ENCODE results near the gene TAOK3.

Gene TAOK3

DNA sequence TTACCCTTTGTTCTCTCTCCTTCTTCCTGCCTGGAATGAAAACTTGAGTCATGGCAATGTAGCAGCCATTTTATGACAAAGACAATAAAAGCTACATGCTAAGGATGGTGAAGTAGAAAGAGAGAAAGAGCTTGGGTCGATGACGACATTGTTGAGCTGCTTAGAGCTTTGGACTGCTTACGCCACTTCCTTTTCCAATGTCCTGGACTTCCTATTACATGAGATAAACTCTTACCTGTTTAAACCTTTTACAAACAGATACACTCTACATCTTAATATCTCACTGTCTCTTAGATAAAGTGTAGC is 166.6 kb downstream of the TAOK3 start:
- no peak for DNase-seq (ENCODE audit: low read depth)

DNA sequence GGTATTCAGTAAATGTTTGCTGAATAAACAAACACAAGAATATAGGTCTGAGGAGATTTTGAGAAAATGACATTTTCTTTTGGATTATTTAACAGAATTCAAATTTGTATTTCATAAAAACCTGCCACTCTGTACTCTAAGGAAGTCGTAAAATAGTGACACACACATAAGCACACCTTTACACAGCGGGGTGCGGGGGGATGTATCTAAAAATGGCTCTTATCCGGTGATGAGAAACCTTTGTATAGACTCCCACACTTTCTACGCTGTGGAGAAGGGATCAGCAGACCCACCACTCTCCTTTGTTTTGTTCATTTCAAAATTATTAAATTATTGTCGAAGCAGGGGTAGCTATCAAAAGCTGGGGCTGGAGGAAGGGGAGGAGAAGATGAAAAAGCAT is 178.7 kb downstream of the TAOK3 start:
- DNase-seq (ENCODE audit: low read depth) = no peak

DNA sequence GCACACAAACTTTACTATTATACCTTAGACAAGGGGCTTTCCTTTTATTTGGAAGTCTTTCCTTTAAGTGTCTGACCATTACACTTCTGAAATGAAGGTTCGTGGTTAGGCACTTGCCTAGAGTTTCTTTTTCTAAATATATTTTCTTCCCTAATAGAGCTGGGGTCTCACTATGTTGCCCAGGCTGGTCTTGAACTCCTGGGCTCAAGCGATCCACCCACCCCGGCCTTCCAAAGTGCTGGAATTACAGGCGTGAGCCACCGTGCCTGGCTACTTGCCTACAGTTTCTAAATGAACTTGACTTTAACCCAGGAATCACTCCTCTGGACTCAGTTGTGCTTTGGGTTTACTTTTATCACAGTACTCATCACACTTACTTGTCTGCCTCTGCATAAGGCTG is 179.2 kb downstream of the TAOK3 start:
- no peak for DNase-seq (ENCODE audit: low read depth)

DNA sequence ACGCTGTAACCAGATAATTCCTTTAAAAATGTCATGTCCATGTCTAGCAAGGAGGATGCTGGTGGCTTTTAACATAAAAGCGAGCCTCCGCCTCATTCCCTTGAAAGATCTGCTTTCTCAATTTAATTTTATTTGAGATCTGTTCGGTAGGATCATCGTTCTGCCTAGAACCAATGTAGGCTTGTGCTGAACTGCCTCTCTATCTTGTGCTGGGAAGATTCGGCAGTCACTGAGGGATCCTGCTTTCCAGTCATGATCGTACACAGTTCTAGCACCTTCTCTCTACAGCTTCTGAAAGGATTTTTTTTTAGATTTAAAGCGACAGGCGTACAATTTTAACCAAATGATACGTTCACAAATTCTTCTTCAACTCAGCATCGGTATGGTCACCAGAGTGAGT is 182.4 kb downstream of the TAOK3 start:
- no peak for DNase-seq (ENCODE audit: low read depth)

DNA sequence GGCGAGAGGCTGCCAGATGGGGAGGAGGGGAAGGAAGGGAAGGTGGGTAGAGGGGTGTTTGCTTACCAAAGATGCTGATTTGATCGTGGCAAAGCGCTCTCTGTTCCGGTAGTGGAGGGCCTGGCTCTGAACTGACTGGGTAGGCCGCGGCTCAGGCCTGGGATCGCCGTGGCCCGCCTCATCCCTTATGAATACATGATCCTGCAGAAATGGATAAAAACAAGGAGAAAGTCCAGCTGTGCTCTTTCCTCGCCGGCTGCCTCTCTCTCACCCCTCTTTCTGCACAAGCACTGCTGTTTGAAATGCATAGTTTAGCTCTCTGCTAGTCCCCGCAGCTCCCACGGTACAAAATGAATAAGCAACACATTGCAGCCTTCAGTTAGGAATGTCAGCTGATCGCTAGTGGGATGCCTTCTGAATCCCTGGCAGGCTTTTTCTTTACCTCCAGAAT is 182.9 kb downstream of the TAOK3 start:
- DNase-seq (ENCODE audit: low read depth) = no peak

DNA sequence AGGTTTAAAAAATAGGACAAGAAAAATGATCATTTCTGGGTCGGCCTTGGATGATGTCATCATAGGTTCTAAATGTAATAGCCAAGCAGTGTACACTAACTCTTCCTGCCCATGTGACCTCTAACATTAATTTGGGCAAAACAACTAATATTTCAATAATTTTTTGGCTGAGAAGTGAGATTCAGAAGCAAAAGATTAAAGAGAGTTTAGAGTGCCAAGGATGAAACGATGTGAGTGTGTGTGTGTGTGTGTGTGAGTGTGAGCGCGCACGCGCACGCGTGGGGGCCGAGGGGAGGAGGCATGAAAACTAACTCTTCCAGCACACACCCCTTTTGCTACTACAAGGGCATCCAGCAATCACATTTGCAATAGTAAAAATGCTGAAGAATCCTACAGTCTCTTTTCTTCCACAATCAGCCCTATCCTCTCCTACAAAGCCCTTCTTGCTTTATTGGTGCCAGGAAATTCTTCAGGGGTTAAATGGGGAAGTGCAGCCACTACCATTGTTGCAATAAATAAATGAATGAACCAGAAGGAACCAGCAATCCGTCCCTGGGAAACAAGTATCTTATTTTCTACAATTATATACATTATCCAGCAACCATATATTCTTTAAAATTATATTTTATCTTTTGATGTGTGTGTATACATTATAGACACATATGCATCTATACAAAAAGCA is 183.9 kb downstream of the TAOK3 start:
- DNase-seq (ENCODE audit: low read depth) = no peak

DNA sequence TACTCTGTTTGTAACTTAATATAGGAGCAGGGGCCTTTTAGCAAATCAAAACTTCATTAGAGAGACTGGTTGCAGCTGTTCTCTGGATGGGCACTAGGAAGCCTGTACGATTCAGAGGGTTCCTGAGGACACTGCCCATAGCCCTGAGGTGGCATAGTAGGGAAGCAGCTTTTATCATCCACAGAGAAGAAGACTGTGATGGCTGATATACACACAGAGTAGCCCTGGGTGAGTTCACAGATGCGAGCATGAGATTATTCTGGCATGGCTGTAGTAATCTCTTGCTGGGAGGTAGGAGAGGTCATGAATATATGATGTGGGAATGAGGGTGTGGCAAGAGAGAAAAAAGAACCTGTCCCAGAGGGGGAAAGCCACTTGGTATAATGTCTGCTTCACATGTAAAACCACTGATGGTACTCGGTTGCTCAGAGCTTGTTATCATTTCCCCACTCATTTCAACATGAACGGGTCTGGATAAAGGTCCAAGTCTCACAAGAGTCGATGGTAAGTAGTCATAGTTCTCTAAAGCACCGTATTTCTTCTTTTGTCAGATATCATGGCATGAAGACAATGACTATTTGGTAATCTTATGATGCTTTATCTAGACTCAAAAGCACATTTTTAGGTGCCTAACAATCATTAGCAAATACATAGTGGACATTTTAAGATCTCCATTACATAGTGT is 184.8 kb downstream of the TAOK3 start:
- no peak for DNase-seq (ENCODE audit: low read depth)

DNA sequence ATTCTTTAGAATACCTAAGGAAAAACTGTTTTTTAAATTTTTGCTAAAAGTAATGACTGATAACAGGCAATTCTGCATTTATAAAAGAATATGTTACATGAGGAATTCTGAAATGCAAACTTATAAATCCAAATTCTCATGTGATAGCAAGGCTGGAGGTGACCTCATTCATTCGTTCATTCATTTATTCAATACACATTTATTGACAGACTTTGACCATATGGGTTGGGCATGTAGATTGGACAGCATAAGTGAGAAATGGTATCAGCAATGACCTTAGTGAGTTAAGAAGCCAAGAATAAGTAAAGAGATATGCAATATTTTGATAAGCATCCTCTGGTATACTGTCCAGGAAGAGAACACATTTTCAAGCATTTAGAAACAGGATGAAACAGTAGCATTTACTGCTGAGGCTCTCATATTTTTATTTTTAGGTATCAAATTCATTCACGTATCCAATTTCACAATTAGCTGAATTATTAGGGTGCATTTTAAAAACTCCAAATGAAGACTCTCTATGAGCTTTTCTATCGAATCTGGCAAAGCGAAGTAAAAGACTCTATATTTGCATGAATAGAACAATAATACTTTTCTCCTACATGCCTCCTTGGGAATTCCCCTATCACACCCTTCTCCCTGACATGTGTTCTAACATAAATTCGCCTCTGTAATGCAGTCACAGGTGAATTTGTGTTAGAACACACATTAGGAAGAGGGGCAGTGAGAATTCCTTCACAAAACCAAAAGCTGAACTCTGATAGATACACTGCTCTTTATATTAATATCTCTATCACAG is 186.9 kb downstream of the TAOK3 start:
- DNase-seq (ENCODE audit: low read depth) = no peak

DNA sequence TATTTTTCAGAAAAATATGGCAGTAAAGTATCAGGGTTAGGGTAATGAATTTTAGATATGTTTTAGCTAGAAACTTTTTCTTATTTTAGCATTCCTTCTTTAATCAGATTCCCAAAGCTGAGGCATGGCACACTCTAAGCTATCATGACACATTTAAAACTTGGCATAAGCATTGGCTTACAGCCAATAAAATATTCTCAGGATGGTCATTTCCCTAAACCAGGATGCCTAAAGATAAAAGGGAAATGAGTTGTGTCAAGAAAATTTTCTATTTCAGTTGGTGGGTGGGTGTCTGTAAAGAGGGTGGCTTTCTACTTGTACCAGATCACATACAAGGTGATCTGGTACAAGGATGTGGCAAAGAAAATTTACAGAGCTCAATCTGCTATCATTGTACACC is 189.0 kb downstream of the TAOK3 start:
- DNase-seq (ENCODE audit: low read depth) = no peak

DNA sequence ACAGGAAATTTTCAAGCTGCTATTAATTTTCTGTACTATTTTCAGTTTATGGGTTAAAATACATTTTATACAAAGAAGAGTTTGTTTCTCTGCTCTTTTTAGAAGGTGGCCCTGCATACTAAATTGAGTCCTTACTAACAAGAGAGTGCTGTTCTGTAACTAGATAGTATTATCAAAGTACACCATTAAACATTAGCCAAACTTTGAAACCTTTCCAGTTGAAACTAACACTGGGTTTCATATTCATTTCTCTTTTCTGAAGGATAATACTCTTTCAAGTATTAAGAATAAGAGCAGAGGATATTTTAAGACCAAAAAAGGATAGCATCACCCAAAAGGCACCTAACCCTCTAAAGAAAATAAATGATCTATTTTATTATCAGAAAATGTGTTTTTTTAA is 189.6 kb downstream of the TAOK3 start:
- no peak for DNase-seq (ENCODE audit: low read depth)

DNA sequence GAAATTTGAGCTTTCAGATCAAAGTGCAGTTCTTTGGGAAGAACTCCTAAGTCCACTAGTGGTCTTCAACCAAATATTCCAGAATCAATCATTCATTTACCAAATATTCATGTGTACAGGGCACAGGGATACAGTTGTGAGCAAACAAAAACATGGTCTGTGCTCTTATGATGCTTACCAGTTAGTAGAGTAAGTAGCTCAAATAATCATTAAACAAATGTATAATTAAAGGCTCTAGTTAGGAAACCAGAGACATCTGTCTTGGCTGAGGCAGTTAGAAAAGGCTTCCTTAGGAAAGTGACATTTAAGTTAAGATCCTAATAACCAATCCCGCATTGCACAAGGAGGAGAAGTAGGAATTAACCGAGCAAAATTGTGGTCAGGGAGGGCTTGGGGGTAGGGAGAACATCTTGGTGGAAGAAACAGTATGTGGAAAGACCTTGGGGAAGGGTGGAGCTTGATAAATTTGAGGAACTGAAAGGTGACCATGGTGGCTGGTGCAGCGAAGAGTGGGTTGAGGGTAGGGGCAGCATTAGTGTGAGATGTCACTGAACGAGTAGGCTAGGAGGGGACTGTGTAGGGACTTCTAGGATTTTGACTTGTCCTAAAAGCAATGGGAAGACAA is 196.8 kb downstream of the TAOK3 start:
- DNase-seq (ENCODE audit: low read depth) = no peak

DNA sequence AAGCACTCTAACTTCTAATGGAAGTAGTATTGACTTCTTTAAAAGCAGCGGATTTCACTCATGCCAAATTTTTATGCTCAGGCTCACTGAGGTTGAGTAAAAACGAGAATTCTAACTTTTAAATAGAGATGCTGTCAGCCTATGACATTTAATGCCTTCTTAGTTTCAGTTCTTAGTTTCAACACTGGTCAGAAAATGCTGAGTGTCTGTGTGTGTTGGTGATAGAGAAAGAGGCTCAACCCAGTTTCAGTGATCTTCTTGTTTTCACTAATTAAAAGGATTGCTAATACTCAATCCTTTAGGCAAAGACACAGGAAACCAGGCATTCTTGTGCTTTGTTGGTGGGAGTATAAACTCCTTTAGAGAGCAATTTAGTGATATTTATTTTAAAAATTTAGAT is 205.8 kb downstream of the TAOK3 start:
- DNase-seq (ENCODE audit: low read depth) = no peak

DNA sequence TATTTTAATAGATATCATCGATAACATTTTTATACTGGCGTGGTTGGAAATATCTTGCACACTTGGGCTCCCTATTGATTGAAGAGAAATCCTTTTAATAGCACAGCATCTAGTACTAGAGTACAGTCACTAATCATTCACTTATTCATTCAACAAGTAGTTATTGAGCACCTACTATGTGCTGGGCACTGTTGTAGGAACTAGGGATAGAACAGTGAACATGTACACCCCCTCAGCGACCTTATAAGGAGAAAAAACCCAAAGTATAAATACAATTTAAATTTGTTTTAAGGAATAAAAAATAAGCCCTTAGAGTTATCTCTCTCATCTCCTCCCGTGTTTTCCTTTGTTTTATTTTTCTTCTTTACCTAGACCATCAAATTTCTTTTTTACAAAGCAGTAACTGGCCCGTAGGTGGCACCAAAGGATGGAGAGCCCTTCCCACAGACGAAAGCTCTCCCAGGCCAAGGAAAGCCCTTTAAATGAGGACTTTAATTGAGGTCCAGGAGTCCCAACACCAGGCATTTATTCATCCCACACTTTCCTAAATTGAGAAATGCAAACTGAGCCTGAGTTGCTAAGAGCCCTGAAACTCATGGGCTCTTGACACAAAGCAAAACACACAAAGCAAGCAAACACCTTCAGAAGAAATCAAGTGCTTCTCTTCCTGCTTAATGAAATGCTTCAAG is 207.8 kb downstream of the TAOK3 start:
- no peak for DNase-seq (ENCODE audit: low read depth)

DNA sequence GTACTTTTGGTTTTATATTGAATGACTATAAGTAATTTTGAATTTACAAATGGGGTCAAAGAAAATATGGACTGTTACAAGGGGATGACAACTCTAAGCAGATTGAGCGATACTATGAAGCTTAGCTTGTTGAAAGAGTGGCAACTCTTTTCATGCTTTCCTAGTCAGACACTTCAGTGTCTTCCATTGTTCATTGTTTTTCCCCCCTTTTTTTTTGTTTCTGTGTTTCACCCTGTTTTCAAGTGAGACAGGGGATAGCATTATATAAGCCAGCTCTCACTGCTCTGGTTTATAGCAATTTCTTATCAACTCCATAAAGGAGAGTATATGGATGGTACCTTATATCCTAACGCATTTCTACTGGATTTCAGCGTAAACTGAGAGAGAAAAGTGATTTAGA is 212.2 kb downstream of the TAOK3 start:
- no peak for DNase-seq (ENCODE audit: low read depth)

DNA sequence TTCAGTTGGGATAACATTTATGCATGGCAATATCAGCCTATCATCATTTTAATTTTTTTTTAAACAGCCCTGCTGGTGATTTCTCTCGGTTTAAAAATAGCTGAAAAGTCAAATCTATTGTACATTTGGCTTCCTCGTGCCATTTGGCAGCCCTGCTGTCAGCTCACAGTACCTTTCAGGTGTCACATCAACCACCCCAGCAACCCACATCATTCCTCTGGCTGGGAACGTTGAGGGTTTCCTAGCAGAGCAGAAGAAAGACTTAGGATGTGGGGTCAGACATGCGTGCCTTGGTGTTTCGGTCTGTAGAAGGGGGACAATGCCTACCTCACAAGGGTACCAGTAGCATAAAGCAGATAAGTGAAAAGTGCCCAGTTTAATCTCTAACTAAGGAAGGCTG is 221.0 kb downstream of the TAOK3 start:
- DNase-seq (ENCODE audit: low read depth) = no peak

DNA sequence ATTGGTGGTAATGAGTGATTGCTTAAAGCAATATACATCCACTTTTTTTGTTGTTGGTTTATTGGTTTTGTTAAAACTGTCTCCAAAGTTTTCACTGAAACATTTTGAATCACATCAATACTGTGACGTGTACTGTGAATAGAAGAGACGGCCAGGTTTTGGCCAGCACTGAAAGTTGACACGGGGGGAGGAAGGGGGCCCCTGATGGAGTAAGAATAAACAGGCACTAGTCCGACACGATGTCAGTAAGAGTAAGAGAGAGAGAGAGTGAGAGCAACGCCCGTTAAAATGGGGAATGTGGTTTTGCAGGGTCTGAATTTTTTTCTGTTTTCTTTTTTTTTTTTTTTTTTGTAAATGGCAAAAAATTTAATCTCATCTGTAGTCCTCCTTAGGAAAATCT is 222.1 kb downstream of the TAOK3 start:
- DNase-seq (ENCODE audit: low read depth) = no peak

DNA sequence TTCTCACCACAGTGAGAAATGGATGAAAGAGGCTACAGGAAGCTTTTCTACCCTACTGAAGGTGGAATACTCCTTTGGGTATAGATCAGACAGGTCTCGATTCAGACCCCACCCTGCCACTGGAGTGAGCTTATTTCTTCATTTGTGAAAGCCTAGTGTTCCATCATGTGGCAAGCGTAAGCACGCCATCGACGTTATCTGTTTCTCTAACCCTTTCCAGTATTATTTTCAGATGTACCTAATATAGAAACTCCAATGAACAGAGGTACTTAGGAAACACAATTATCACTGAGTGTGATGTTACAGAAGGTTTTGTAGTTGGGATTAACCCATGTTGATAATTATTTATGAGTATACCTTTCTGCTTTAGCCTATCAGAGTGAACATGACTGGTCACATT is 224.4 kb downstream of the TAOK3 start:
- no peak for DNase-seq (ENCODE audit: low read depth)

DNA sequence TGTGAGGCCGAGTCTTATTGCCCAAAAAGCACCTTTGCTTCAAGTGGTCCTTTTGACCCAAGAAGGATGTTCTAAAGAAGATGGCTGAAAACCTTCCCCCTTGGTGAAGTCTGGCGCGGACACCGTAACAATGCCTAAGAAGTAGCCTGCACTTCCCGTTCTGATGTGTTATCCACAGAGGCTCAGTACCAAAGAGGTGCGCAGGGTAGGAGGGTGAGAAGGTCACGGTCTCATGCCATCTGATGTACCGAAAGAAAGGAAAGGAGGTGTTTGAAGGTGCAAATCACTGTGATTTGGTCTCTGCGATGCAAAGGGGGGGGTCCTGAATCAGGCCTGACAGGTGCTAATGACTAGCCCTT is 226.9 kb downstream of the TAOK3 start:
- no peak for DNase-seq (ENCODE audit: low read depth)

DNA sequence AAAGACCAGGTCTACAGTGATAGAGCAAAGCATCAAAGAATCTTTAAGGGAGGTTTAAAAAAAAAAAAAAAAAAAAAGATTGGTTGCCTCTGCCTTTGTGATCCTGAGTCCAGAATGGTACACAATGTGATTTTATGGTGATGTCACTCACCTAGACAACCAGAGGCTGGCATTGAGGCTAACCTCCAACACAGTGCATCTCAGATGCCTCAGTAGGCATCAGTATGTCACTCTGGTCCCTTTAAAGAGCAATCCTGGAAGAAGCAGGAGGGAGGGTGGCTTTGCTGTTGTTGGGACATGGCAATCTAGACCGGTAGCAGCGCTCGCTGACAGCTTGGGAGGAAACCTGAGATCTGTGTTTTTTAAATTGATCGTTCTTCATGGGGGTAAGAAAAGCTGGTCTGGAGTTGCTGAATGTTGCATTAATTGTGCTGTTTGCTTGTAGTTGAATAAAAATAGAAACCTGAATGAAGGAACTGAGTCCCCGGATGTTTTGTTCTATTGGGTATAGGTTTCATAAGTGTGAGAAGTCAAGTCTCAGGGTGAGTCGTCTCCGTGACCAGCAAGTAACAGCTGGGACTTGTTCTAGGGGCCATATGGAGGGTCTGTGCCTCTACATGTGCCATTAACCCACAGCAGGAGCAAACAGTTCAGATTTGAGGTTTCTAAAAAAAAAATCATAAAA is 227.5 kb downstream of the TAOK3 start:
- DNase-seq (ENCODE audit: low read depth) = no peak

DNA sequence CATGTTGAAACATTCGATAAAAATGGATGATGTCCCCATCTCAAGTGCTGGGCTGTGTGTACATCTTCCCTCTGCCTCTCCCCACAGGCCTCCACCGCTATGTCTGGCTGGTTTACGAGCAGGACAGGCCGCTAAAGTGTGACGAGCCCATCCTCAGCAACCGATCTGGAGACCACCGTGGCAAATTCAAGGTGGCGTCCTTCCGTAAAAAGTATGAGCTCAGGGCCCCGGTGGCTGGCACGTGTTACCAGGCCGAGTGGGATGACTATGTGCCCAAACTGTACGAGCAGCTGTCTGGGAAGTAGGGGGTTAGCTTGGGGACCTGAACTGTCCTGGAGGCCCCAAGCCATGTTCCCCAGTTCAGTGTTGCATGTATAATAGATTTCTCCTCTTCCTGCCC is 228.2 kb downstream of the TAOK3 start:
- no peak for DNase-seq (ENCODE audit: low read depth)

DNA sequence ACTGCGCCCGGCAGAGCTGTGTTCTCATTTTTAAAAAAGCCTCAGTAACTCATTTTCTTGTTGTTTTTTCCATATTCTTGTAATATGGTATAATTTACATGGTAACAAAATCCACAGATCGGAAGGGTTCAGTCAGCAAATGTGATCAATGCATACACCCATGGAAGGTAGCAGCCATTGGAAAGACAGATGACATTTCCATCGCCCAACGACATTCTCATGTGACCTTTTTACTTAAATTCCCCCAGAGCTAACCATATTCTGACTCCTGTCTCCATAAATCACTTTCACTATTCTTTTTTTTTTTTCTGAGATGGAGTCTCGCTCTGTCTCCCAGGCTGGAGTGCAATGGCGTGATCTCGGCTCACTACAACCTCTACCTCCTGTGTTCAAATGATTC is 231.9 kb downstream of the TAOK3 start:
- no peak for DNase-seq (ENCODE audit: low read depth)
